Gastrocnemius medialis (tissue), 4 donors: ENCODE data around the gene ENO1. TPM values are rescaled to one million over a fixed set of nuclear protein-coding genes. Genes with fewer than 3 reads are reported as not detected.

ENCODE experiments used
- ATAC-seq, 2 donors: fragments of 150-250 bp; one replicate each; pipeline ENCODE4 v1.9.1; 2016
- DNase-seq, 2 donors: peaks; one replicate each; pipeline ENCODE4 v3.0.0-alpha.2; 2019
- H3K27ac ChIP-seq, 4 donors: fragments of 200-600 bp; sonication (generic); 1 replicate in 1 of 4; 2 replicates in 3 of 4; pipeline ENCODE4 v1.5.1; 2016 to 2018; ENCODE audit warnings: mild to moderate bottlenecking in 2 of 4, moderate library complexity in 1 of 4
- H3K27me3 ChIP-seq, 3 donors: fragments of 200-600 bp; sonication (generic) in 2 of 3; 1 replicate in 1 of 3; 2 replicates in 2 of 3; pipeline versions ENCODE4 v1.5.1 to v1.6.0; 2016 to 2019; ENCODE audit warnings: mild to moderate bottlenecking in 1 of 3, moderate library complexity in 1 of 3
- H3K36me3 ChIP-seq, 2 donors: fragments of 200-600 bp; sonication (generic) in 1 of 2; one replicate each; pipeline ENCODE4 v1.5.1; 2017 to 2018
- H3K4me1 ChIP-seq, 2 donors: fragments of 200-600 bp; sonication (generic) in 1 of 2; one replicate each; pipeline ENCODE4 v1.5.1; 2016 to 2017; ENCODE audit warnings: mild to moderate bottlenecking in 2 of 2
- H3K4me3 ChIP-seq, 4 donors: fragments of 200-600 bp; sonication (generic) in 3 of 4; 1 replicate in 1 of 4; 2 replicates in 3 of 4; pipeline ENCODE4 v1.5.1; 2016 to 2019; ENCODE audit warnings: mild to moderate bottlenecking in 2 of 4
- H3K9me3 ChIP-seq, 3 donors: fragments of 200-600 bp; sonication (generic) in 2 of 3; 1 replicate in 1 of 3; 2 replicates in 2 of 3; pipeline ENCODE4 v1.5.1; 2016 to 2019
- CTCF ChIP-seq, 5 experiments: fragments of 450-650 bp in 3 of 5; fragments of 200-600 bp in 2 of 5; sonication (generic) in 2 of 5; IDR thresholded peaks in 4 of 5; conservative IDR thresholded peaks in 1 of 5; 1 replicate in 4 of 5; 2 replicates in 1 of 5; pipeline ENCODE4 v1.5.1; 2016 to 2019; ENCODE audit warnings: antibody characterized with exemption in 5 of 5, mild to moderate bottlenecking in 3 of 5, moderate library complexity in 3 of 5
- POLR2A ChIP-seq, 2 donors: fragments of 450-650 bp; IDR thresholded peaks; one replicate each; pipeline ENCODE4 v1.6.1; 2017; ENCODE audit warnings: antibody characterized with exemption in 2 of 2, mild to moderate bottlenecking in 2 of 2, moderate library complexity in 2 of 2
- in situ Hi-C, 4 donors: fragments of 200-750 bp; cut with MboI; loops; one replicate each; pipeline versions ENCODE4 v1.15.0 to v1.8.0; 2017; ENCODE audit warnings: low sequenced_read_pairs in 4 of 4
- intact Hi-C: fragments of 100-400 bp; cut with DNase I; formaldehyde crosslinking; loops from one replicate; pipeline ENCODE4 v1.15.1; 2023; ENCODE audit warnings: low total_unique reads
- total RNA-seq, 4 donors: library from RNA; depleted of rRNA; stranded (reverse); fragments of >200 nt; gene quantifications; one replicate each; pipeline versions ENCODE4 v1.1.0 to v1.2.3, GENCODE V29; 2016

The ENO1 gene
- total RNA-seq, 4 donors from 2014 or later: 112 to 354 (median 209) TPM

GRCh38 chr1:8911416-8912309 lies 33.2 kb upstream of the ENO1 start:
- Histone ChIP-seq H3K9me3 (no peaks in the 10 kb centered on the region), H3K27ac (no peak overlapping the region), H3K4me3 (no peak overlapping the region), H3K36me3 (no peaks in the 10 kb centered on the region), H3K4me1 (no peaks in the 10 kb centered on the region), H3K27me3 (no peaks in the 10 kb centered on the region)
- ATAC-seq (no peak), DNase-seq (no peak)
- in situ Hi-C loops: loop anchor here (10.0 to 25.0 kb wide), 3 partner anchors 73 to 276 kb away; no protein-coding TSS in a partner anchor
- intact Hi-C loops: loop anchor here (10.0 kb wide), 1 partner anchor 183 kb away; no protein-coding TSS in a partner anchor
- TF ChIP-seq CTCF (IDR thresholded peaks at IDR 0.05 in 4 of 5, conservative IDR thresholded peaks at IDR 0.05 in 1 of 5) (no peak), POLR2A (IDR thresholded peaks at IDR 0.05) (no peak)

- ATAC-seq: no peak
- H3K4me1 ChIP-seq: no peaks in the 10 kb centered on the region
- H3K9me3 ChIP-seq: no peaks in the 10 kb centered on the region
- in situ Hi-C loops (loop anchor here (10.0 to 25.0 kb wide), 3 partner anchors 74 to 276 kb away; no protein-coding TSS in a partner anchor), intact Hi-C loops (loop anchor here (10.0 kb wide), 1 partner anchor 184 kb away; no protein-coding TSS in a partner anchor)
- H3K36me3 ChIP-seq: no peaks in the 10 kb centered on the region
- no peaks in the 10 kb centered on the region for H3K27me3 ChIP-seq
- DNase-seq: no peak
- no peak overlapping the region for H3K27ac ChIP-seq
- no peak overlapping the region for H3K4me3 ChIP-seq
- TF ChIP-seq POLR2A (IDR thresholded peaks at IDR 0.05) (no peak), CTCF (IDR thresholded peaks at IDR 0.05 in 4 of 5, conservative IDR thresholded peaks at IDR 0.05 in 1 of 5) (no peak)
Measured at GRCh38 chr1:8910914-8911313, 32.4 kb upstream of the ENO1 start.

GRCh38 chr1:8910331-8910730 lies 31.8 kb upstream of the ENO1 start:
- H3K27ac ChIP-seq: no peak overlapping the region
- intact Hi-C loops (loop anchor here (10.0 kb wide), 1 partner anchor 184 kb away; no protein-coding TSS in a partner anchor), in situ Hi-C loops (loop anchor here (10.0 to 25.0 kb wide), 3 partner anchors 74 to 277 kb away; no protein-coding TSS in a partner anchor)
- no peaks in the 10 kb centered on the region for H3K9me3 ChIP-seq
- H3K4me3 ChIP-seq: no peak overlapping the region
- no peaks in the 10 kb centered on the region for H3K36me3 ChIP-seq
- H3K4me1 ChIP-seq: no peaks in the 10 kb centered on the region
- H3K27me3 ChIP-seq: no peaks in the 10 kb centered on the region
- no peak for TF ChIP-seq CTCF (IDR thresholded peaks at IDR 0.05 in 4 of 5, conservative IDR thresholded peaks at IDR 0.05 in 1 of 5)
- no peak for TF ChIP-seq POLR2A (IDR thresholded peaks at IDR 0.05)
- no peak for DNase-seq
- no peak for ATAC-seq

- TF ChIP-seq POLR2A (IDR thresholded peaks at IDR 0.05) (no peak), CTCF (IDR thresholded peaks at IDR 0.05 in 4 of 5, conservative IDR thresholded peaks at IDR 0.05 in 1 of 5) (no peak)
- no peaks in the 10 kb centered on the region for H3K36me3 ChIP-seq
- no peaks in the 10 kb centered on the region for H3K9me3 ChIP-seq
- DNase-seq (no peak), ATAC-seq (no peak)
- no peak overlapping the region for H3K27ac ChIP-seq
- H3K4me3 ChIP-seq: no peak overlapping the region
- in situ Hi-C loops: loop anchor here in 2 of 4 donors (25.0 kb wide), 1 partner anchor 279 kb away; no protein-coding TSS in a partner anchor
- no peaks in the 10 kb centered on the region for H3K4me1 ChIP-seq
- no peaks in the 10 kb centered on the region for H3K27me3 ChIP-seq
- intact Hi-C loops: no loop called here
Measured at GRCh38 chr1:8908388-8909151, 30.1 kb upstream of the ENO1 start.
